GM12891 (cell line): ENCODE results near the gene ABCA13.

ENCODE experiments used
- POLR2A ChIP-seq: IDR thresholded peaks from 2 replicates; pipeline ENCODE4 v1.6.1; 2011; ENCODE audit warnings: low read depth, low read length, control low read depth
- POLR2AphosphoS5 ChIP-seq: IDR thresholded peaks from 2 replicates; pipeline ENCODE4 v1.6.1; 2011; ENCODE audit warnings: low read depth, low read length, control low read depth
- SPI1 ChIP-seq: IDR thresholded peaks from 2 replicates; pipeline ENCODE4 v1.6.1; 2011; ENCODE audit warnings: low read depth, low read length, control low read depth
- TAF1 ChIP-seq: IDR thresholded peaks from 2 replicates; pipeline ENCODE4 v1.6.1; 2011; ENCODE audit warnings: low read depth, low read length, control low read depth

- TF ChIP-seq POLR2A (no peak), POLR2AphosphoS5 (no peak), TAF1 (no peak), SPI1 (no peak)
Measured at GRCh38 chr7:48237354-48237753, 66.1 kb downstream of the ABCA13 start.
